ENCODE results near the gene SNRNP25. TPM values are rescaled to one million over a fixed set of nuclear protein-coding genes. Genes with fewer than 3 reads are reported as not detected.

SNRNP25 gene
- total RNA-seq, 2 donors from 2014 or later = 47.6 to 53.4 TPM

DNA sequence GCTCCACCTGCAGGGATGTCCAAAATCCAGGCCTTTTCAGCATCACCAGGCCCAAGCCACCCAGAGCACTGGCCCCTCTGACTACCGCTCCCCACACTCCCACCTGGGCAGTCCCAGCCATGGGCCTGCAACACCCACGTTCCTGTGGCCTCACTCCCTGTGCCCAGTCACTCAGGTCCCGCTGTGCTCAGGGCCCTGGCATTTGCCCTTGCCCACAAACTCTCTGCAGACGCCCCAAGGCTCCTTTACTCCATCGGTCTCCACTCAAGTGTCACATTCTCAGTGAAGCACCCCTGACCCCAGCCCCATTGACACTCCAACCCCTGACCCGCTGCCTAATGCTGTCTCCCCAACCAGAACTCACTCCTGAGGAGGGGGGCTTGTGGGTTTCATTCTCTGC, 48.0 kb downstream of the SNRNP25 start:
- DNase-seq (ENCODE audit: low spot score in 2 of 2) (no peak), ATAC-seq (no peak)
- Mint-ChIP-seq H3K9me3 (no peaks in the 10 kb centered on the region), H3K36me3 (no peaks in the 10 kb centered on the region), H3K27ac (no peak overlapping the region)

GRCh38 chr16:102060-102855, 48.6 kb downstream of the SNRNP25 start:
- no peaks in the 10 kb centered on the region for H3K36me3 Mint-ChIP-seq
- H3K9me3 Mint-ChIP-seq = no peaks in the 10 kb centered on the region
- no peak for ATAC-seq
- peak overlapping the region in 1 of 2 donors; percentile 4 for H3K27ac Mint-ChIP-seq
- DNase-seq (ENCODE audit: low spot score in 2 of 2) = no peak

- no peaks in the 10 kb centered on the region for H3K9me3 Mint-ChIP-seq
- no peak overlapping the region for H3K27ac Mint-ChIP-seq
- no peaks in the 10 kb centered on the region for H3K36me3 Mint-ChIP-seq
- ATAC-seq (no peak), DNase-seq (ENCODE audit: low spot score in 2 of 2) (no peak)
Measured at GRCh38 chr16:104355-104754, 50.7 kb downstream of the SNRNP25 start.

DNA sequence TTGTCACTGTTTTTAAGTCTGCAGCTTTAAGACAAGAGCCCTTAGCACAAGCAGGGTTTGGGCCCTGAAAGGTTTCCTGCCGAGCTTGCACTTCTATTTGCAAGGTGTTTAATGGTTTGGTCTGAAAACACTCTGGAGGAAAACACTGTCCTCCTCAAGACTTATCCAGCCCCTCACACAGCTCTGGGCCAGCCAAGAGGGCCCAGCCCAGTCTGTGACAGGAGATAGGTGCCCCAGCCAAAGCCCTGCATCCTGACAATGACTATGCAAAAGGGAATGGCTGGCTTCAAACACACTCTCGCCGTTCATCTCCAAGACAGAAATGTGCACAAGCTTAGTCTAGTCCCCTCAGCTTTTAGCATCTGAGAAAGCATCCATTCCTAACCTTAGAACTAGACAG, 51.3 kb downstream of the SNRNP25 start:
- ATAC-seq = no peak
- no peak for DNase-seq (ENCODE audit: low spot score in 2 of 2)
- Mint-ChIP-seq H3K36me3 (no peaks in the 10 kb centered on the region), H3K27ac (no peak overlapping the region), H3K9me3 (no peaks in the 10 kb centered on the region)

DNA sequence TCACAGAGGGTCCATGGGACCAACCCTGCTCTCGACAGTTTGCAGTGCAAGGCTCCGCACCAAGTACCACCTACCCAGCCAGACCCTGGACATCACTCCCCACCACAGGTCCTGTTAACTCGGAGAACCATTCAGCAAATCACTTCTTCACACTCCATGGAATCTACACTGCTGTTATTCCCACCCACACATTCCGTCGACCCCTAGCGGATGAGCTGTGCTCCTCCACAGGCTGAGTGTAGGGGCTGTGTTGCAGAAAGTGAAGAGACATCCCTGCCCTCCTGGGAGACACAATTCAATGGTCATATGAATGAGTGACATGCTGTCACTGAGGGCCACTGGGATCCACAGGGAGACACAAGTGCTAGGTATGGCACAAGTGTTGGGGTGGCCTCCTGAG, 51.9 kb downstream of the SNRNP25 start:
- no peaks in the 10 kb centered on the region for H3K36me3 Mint-ChIP-seq
- H3K9me3 Mint-ChIP-seq = no peaks in the 10 kb centered on the region
- no peak overlapping the region for H3K27ac Mint-ChIP-seq
- DNase-seq (ENCODE audit: low spot score in 2 of 2) = no peak
- no peak for ATAC-seq

GRCh38 chr16:106623-107324, 53.1 kb downstream of the SNRNP25 start:
- no peaks in the 10 kb centered on the region for H3K9me3 Mint-ChIP-seq
- ATAC-seq = peak; percentile 69 to 74
- no peaks in the 10 kb centered on the region for H3K36me3 Mint-ChIP-seq

More at GRCh38 chr16:106623-107324, 53.1 kb downstream of the SNRNP25 start:
- H3K27ac Mint-ChIP-seq = no peak overlapping the region
- DNase-seq (ENCODE audit: low spot score in 2 of 2) = peak in 1 of 2 donors; percentile 46

Other genes starting within 250 kb of the SNRNP25 start
- 10 to 100 TPM; 40.6 to 44.3 TPM for gene POLR3K, start 220 bp upstream of the SNRNP25 start, total RNA-seq
- under 1 TPM; 0.23 to 0.47 TPM for gene RHBDF1, start 18.8 kb downstream of the SNRNP25 start, total RNA-seq
- gene MPG, start 24.4 kb downstream of the SNRNP25 start, total RNA-seq = 10 to 100 TPM; 32.6 to 65.6 TPM
- gene NPRL3, start 84.8 kb downstream of the SNRNP25 start, total RNA-seq = 10 to 100 TPM; 27.4 to 51.3 TPM
- not detected for gene HBZ, start 98.8 kb downstream of the SNRNP25 start, total RNA-seq
- gene HBM, start 112.2 kb downstream of the SNRNP25 start, total RNA-seq = not detected
- gene HBA2, start 119.0 kb downstream of the SNRNP25 start, total RNA-seq = not detected
- not detected for gene HBA1, start 122.9 kb downstream of the SNRNP25 start, total RNA-seq
- gene HBQ1, start 126.6 kb downstream of the SNRNP25 start, total RNA-seq = 1 to 10 TPM in 1 of 2 donors, not detected in 1; 2.1 TPM
- 10 to 100 TPM; 66.1 to 88.3 TPM for gene LUC7L, start 175.6 kb downstream of the SNRNP25 start, total RNA-seq
- gene FAM234A, start 181.0 kb downstream of the SNRNP25 start, total RNA-seq = 10 to 100 TPM in 1 of 2 donors, 1 to 10 TPM in 1; 3.8 to 11.5 TPM
- gene RGS11, start 222.1 kb downstream of the SNRNP25 start, total RNA-seq = under 1 TPM in 1 of 2 donors, not detected in 1; 0.14 TPM
- not detected for gene ARHGDIG, start 226.8 kb downstream of the SNRNP25 start, total RNA-seq
- gene PDIA2, start 229.3 kb downstream of the SNRNP25 start, total RNA-seq = not detected

Measured in activated naive CD4-positive, alpha-beta T cell treated with anti-CD3 and anti-CD28 coated beads, Interleukin-2, amount 50 U/mL, for 72 hours (primary cell).